Uterus (tissue), 2 donors: Measurements from ENCODE around the gene DDX49.

Experiments used
- POLR2A ChIP-seq, 2 donors: fragments of 450-650 bp; IDR thresholded peaks; one replicate each; pipeline ENCODE4 v1.6.1; 2016; ENCODE audit warnings: antibody characterized with exemption in 2 of 2, mild to moderate bottlenecking in 1 of 2, moderate library complexity in 1 of 2
- TF ChIP-seq, protein P1 (sequence below), 4 experiments: fragments of 200-600 bp in 2 of 4; fragments of 450-650 bp in 2 of 4; sonication (generic) in 2 of 4; IDR thresholded peaks; one replicate each; pipeline ENCODE4 v1.5.1; 2016 to 2019; ENCODE audit warnings: antibody characterized with exemption in 4 of 4, mild to moderate bottlenecking in 2 of 4, moderate library complexity in 1 of 4

DNA sequence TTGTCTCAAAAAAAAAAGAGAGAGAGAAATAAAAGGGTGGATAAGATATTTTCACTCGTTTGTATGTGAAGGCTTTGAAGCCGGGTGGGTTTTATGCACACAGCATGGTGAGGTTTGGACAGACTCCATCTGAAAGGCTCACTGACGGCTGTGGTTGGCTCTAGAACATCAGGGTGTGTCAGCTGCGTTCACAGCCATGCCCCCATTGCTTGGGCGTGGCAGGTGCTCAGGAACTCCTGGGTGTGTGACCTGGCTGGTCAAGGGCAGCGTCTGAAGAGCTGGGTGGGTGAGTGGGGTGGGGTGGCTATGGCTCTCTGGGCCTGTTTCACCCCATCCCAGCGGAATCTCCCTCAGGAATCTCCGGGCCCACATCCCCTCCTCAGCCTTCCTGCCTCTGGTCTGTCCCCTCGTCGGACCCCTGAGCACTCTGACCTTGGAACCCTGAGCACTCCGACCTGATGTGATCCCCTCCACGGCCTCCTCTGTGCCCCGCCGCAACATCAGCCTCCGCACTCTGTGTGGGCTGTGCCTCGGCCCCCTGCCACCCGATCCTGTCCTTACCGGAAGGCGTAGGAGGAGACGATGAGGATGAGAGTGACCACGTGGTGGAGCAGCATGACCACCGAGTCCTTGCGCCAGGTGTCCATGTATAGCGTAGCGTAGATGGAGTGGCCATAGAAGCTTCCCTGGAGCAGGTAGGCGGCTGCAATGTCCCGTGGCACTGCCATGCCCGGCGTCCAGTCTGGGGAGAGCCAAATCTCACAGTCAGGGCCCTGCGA is 35.8 kb upstream of the DDX49 start:
- TF ChIP-seq, protein P1, sequence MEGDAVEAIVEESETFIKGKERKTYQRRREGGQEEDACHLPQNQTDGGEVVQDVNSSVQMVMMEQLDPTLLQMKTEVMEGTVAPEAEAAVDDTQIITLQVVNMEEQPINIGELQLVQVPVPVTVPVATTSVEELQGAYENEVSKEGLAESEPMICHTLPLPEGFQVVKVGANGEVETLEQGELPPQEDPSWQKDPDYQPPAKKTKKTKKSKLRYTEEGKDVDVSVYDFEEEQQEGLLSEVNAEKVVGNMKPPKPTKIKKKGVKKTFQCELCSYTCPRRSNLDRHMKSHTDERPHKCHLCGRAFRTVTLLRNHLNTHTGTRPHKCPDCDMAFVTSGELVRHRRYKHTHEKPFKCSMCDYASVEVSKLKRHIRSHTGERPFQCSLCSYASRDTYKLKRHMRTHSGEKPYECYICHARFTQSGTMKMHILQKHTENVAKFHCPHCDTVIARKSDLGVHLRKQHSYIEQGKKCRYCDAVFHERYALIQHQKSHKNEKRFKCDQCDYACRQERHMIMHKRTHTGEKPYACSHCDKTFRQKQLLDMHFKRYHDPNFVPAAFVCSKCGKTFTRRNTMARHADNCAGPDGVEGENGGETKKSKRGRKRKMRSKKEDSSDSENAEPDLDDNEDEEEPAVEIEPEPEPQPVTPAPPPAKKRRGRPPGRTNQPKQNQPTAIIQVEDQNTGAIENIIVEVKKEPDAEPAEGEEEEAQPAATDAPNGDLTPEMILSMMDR (IDR thresholded peaks at IDR 0.05): no peak
- TF ChIP-seq POLR2A (IDR thresholded peaks at IDR 0.05): no peak
